Right lung (tissue), 10 donors: Measurements from ENCODE around the gene DDT. TPM values are rescaled to one million over a fixed set of nuclear protein-coding genes. Genes with fewer than 3 reads are reported as not detected.
"Not testable (repeated sequence)": the region's sequence is repeated elsewhere in the genome, so short reads cannot be mapped to it uniquely, and the experiment has no call there.

ENCODE experiments used
- DNase-seq, 2 donors: peaks; one replicate each; pipeline ENCODE4 v3.0.0-alpha.2; 2013
- long read RNA-seq, 8 donors: transcript quantifications; one replicate each; lab custom pipeline, GENCODE V29; 2026
- polyA plus RNA-seq, 5 donors: library from polyadenylated mRNA; unstranded; fragments of 120-200 nt; gene quantifications; one replicate each; pipeline versions ENCODE4 v1.2.1 to v1.2.3, GENCODE V29; 2013; ENCODE audit warnings: inconsistent platforms in 1 of 5, low replicate concordance in 1 of 5; ENCODE audit not compliant: insufficient read length in 5 of 5, insufficient read depth in 1 of 5

Gene DDT
- polyA plus RNA-seq = 10 to 100 TPM; 46.9 to 87.1 (median 62.7) TPM
- long read RNA-seq, donor 1, transcript DDT-202 (3 exons, 713 nt) = major isoform, 63 of 66 reads
- long read RNA-seq, donor 1, partial matches to known transcripts = 0 of 66 reads
- long read RNA-seq, donor 1, other reads (novel, unspliced or antisense) = 0 of 66 reads
- long read RNA-seq, donor 2, transcript DDT-202 (3 exons, 713 nt) = major isoform, 25 of 27 reads
- long read RNA-seq, donor 2, partial matches to known transcripts = 0 of 27 reads
- long read RNA-seq, donor 2, other reads (novel, unspliced or antisense) = 0 of 27 reads
- long read RNA-seq, donor 3, transcript DDT-202 (3 exons, 713 nt) = major isoform, 50 of 51 reads
- long read RNA-seq, donor 3, partial matches to known transcripts = 0 of 51 reads
- long read RNA-seq, donor 3, other reads (novel, unspliced or antisense) = 0 of 51 reads
- long read RNA-seq, donor 4, transcript DDT-202 (3 exons, 713 nt) = major isoform, 41 of 46 reads
- long read RNA-seq, donor 4, transcript DDT-206 (2 exons, 1,048 nt) = minor isoform, 5 of 46 reads
- long read RNA-seq, donor 4, partial matches to known transcripts = 0 of 46 reads
- long read RNA-seq, donor 4, other reads (novel, unspliced or antisense) = 0 of 46 reads
- long read RNA-seq, donor 5, transcript DDT-202 (3 exons, 713 nt) = major isoform, 76 of 80 reads
- long read RNA-seq, donor 5, partial matches to known transcripts = 0 of 80 reads
- long read RNA-seq, donor 5, other reads (novel, unspliced or antisense) = 0 of 80 reads
- long read RNA-seq, donor 6, transcript DDT-202 (3 exons, 713 nt) = major isoform, 76 of 80 reads
- long read RNA-seq, donor 6, partial matches to known transcripts = 0 of 80 reads
- long read RNA-seq, donor 6, other reads (novel, unspliced or antisense) = 0 of 80 reads
- long read RNA-seq, donor 7, transcript DDT-202 (3 exons, 713 nt) = major isoform, 12 of 14 reads
- long read RNA-seq, donor 7, partial matches to known transcripts = 0 of 14 reads
- long read RNA-seq, donor 7, other reads (novel, unspliced or antisense) = 0 of 14 reads
- long read RNA-seq, donor 8, transcript DDT-202 (3 exons, 713 nt) = major isoform, 22 of 24 reads
- long read RNA-seq, donor 8, partial matches to known transcripts = 0 of 24 reads
- long read RNA-seq, donor 8, other reads (novel, unspliced or antisense) = 0 of 24 reads

DNA sequence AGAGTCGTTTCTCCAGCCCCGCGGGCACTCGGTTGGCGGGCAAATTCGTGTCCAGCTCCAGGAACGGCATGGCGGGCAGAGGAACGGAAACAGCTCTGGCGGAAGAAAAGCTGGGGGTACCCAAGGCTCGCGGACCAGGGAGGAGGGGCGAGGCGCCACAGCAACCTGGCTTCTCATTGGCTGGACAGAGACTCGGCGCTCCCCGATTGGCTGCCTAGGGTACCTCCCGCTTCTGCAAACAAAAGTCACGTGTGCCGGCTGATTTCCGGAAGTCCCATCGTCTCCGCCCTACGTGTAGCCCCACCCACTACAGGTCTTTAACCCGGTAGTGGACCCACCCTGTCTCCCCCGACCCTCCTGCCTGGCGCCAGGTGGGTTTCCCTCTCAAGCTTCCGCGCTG is at the start of gene DDT:
TSS of gene DDT (minus strand) at position 97 of the 400 bp plus-strand sequence. CDS start at position 70, 27 bp downstream.
- DNase-seq = not testable (repeated sequence)

DNA sequence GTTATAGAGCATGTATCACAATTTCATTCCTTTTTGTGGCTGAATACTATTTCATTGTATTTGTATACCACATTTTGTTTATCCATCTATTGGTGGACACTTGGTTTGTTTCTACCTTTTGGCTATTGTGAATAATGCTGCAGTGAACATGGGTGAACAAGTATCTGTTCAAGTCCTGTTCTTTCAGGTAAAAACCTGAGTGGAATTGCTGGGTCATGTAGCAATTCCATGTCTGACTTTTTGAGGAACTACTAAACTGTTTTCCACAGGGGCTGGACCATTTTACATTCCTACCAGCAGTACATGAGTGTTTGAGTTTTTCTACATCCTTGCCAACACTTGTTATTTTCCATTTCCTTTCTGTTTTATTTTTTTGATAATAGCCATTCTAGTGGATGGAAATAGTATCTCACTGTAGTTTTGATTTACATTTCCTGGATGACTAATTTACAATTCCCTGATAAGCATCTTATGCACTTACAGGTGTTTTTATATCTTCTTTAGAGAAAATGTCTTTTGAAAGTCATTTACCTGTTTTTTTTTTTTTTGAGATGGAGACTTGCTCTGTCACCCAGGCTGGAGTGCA is 49.1 kb upstream of the DDT start:
- DNase-seq = no peak

GRCh38 chr22:24021304-24021703 is 47.1 kb upstream of the DDT start:
- DNase-seq = no peak

- no peak for DNase-seq
Measured at GRCh38 chr22:24016156-24016555, 41.9 kb upstream of the DDT start.

- peak; percentile 13 to 23 for DNase-seq
Measured at GRCh38 chr22:24011735-24012068, 37.5 kb upstream of the DDT start.

DNA sequence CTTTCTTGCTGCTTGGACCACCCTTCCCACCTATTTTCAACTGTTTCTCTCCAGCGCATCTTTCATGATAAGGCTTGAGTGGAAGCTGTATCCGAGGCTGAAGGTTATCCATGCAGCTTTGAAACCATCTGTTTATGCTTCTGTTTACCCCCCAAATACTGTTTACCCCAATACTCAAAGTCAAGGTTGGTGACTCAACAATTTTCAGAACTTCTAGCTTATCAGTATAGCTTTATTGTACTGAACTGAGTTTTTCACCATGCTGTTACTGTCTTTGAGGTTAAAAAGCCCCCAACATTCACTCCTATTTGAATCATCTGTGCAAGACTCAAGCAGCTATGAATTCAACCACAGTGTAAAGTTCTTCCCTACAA is 35.8 kb upstream of the DDT start:
- no peak for DNase-seq

- DNase-seq = no peak
Measured at GRCh38 chr22:24009227-24010017, 35.2 kb upstream of the DDT start.

DNA sequence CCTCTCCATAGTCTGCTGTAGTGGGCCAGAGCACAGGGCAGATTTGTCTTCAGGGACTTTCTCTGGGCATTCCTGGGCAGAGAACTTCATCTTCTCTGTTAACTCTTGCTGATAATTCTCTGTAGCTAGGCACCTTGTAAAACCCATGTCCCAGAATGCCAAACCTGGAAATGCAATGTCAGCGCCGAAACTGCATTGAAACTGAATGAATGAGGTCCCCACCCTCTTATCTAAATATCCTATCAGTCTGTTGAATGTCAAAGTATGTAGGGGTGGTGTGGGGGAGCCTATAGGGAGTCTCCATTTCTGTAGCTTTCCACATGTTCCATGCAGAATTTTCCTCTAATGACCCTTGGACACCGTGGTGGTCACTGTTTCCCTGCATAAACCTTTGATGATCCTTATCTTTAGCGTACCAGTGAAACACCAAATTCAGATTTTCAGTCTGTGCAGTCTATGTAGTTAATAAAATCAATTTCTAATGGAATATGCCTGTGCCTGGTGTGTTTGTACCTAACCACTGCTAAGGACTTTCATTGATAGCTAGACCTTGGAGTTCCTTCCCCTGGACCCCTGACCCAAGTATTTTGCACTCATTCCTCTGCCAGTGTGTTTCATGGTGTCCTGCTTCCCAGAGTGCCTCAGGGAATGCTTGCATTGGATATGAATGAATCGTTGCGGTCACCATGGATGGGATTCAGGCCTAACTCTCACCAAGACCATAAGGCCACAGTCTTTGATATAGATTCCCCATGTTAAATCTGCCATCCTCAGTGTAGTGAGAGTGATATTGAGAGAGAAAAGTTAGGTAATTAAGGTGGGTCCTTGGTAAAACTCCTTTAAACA is 34.4 kb upstream of the DDT start:
- no peak for DNase-seq

DNA sequence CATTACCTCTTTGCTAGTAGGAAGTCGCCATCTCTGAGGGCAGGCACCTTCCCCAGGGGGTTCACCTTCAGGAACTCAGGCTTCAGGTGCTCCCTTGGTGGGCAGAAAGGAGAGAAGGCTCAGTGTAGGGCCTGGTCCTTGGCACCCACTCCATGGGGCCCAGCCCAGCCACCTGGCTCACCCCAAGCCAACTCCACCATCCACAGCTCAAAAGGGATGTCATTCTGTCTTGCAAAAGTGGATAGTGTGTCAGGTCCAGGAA is 33.7 kb upstream of the DDT start:
- no peak for DNase-seq

DNA sequence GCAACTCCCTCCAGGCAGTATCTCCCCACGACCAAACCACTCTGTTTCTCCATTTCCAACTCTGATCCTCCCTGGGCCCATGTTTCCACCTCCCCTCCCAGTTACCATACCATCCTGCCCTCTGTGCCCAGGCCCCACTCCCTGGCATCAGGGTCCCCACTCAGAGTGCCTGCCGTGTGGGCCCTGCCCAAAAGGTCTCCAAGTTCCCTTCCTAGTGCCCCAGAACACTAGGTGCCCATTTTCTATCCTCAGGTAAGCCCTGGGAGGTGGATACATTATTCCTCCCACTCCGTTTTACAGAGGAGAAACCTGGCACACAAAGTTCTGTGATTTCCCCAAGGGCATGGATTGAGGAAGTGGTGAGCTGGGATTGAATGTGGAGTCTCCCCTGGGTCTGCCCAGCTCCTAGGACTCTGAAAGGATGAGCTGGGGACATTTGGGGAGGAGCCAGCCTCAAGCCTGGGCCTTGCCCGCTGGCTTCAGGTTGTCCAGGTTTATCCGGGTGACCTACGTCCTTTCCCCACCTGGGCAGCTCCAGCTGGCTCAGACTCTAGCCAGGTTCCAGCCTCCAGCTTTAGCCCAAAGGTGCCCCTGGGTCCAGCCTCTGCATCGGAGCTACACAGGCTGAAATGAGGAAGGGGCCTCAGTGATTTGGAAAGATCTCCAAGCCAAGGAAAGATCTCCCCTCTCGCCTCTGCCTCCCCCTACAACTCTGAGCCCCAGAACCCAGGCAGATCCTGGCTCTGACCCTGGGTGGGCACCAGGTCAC is 33.2 kb upstream of the DDT start:
- DNase-seq = no peak

DNA sequence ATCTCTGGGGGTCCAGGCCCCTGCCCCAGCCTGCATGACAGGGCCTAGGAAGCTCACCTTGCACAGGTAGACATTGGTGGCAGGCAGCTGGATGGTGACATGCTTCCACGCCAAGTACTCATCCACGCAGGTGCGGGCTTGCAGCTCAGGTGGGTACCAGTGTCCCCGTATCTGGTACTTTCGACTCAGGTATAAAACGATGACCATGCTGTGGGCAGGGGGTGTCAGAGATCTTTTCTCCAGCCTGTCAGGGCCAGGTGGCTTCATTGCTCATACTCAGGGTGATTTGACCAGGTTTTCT is 32.6 kb upstream of the DDT start:
- DNase-seq = no peak

- DNase-seq = no peak
Measured at GRCh38 chr22:24006207-24006913, 32.1 kb upstream of the DDT start.

- DNase-seq = no peak
Measured at GRCh38 chr22:24005201-24005600, 31.0 kb upstream of the DDT start, which contains the start of gene GSTT4. Gene GSTT4 (minus strand): TSS chr22:24005453. CDS start chr22:24005356, 97 bp downstream.

DNA sequence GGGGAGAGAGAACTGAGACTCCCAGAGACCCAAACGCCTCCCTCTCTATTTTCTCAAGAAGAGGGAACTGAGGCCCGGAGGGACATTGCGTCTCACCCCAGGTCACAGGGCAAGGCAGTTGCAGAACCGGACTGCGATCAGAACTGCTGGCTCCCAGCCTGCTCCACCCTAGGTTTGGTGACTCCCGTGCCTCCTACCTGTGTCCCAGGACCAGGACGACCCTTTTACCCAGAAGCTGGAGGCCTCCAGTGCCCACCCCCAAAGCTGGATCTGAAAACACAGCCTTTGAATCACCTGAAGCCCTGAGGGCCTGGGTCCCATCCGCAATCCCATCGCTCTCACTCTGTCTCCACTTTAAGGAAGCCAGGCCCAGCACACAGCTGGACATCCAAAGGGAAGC is 29.6 kb upstream of the DDT start:
- no peak for DNase-seq

DNA sequence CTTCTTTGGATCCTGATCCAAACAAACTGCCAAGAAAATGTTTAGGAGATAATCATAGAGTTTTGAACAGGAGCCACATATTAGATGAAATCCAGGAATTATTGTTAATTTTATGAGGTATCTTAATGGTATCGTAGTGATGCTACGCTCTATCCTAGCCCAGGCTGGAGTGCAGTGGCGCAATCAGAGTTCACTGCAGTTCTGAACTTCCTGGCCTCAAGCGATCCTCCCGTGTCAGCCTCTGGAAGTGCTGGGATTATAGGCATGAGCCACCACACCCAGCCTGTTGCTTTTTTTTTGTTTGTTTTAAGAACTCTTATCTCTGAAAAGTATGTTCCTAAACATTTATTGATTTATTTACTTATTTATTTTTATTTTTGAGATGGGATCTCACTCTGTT is 28.6 kb upstream of the DDT start:
- no peak for DNase-seq

DNA sequence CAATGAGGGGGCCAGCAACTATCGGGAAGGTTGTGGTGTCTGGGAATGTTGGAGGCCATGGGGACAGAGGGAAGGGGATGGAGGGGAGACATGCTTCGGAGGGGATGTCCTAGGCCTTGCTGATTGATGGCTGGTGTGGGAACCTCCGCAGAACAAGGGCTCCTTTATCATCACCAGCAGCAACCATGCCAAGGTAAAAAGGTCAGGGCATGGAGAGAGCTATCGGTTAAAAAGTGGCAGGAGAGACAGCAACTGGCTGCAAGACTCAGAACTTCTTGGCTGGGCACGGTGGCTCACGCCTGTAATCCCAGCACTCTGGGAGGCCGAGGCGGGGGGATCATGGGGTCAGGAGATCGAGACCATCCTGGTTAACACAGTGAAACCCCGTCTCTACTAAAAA is 28.0 kb upstream of the DDT start:
- DNase-seq = no peak

- no peak for DNase-seq
Measured at GRCh38 chr22:24001314-24001713, 27.1 kb upstream of the DDT start.

- not testable (repeated sequence) for DNase-seq
Measured at GRCh38 chr22:23999779-24000178, 25.5 kb upstream of the DDT start.

- no peak for DNase-seq
Measured at GRCh38 chr22:23997092-23997491, 22.9 kb upstream of the DDT start.
